GM12878 (cell line): ENCODE measurements around the gene ALAS1.

Experiments
- CREM ChIP-seq: IDR thresholded peaks from 2 replicates; pipeline ENCODE4 v1.6.1; 2014; ENCODE audit warnings: antibody characterized with exemption, low read depth
- MTA3 ChIP-seq: IDR thresholded peaks from 2 replicates; pipeline ENCODE4 v1.6.1; 2012; ENCODE audit warnings: low read length, inconsistent platforms, borderline replicate concordance
- POLR2A ChIP-seq: IDR thresholded peaks from 2 replicates; pipeline ENCODE4 v1.6.1; 2011; ENCODE audit warnings: low read depth, mild to moderate bottlenecking, low read length
- RAD51 ChIP-seq: fragments of 450-650 bp; IDR thresholded peaks from 2 replicates; pipeline ENCODE4 v1.6.1; 2016; ENCODE audit warnings: moderate library complexity, mild to moderate bottlenecking, inconsistent platforms
- TARDBP ChIP-seq: IDR thresholded peaks from 2 replicates; pipeline ENCODE4 v1.6.1; 2016; ENCODE audit warnings: borderline replicate concordance
- TCF12 ChIP-seq: IDR thresholded peaks from 2 replicates; pipeline ENCODE4 v1.6.1; 2011; ENCODE audit warnings: low read depth, mild to moderate bottlenecking, low read length
- TF ChIP-seq, protein P1 (sequence below): IDR thresholded peaks from 2 replicates; pipeline ENCODE4 v1.6.1; 2012; ENCODE audit warnings: improper control_type of control experiment, low read depth, low read length; ENCODE audit not compliant: insufficient replicate concordance

DNA sequence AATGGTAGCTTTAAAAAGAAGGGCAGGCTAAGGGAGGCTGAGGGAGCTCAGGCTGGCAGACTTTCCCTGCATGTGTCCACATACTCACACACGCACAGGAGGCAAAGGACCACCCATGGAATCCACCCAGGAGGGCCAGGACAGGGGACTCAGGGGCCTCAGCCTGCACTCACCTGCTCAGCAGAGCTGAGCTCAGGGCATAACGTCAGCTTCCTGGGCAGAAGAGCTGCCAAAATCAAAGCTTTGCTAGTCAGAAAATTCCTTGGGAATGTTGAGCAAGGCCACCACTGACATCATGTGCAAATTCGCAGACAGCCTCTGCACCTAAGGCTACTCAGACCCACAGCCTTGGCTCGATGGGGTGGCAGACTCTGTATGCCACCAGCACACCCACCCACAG lies 16.4 kb upstream of the ALAS1 start:
- TF ChIP-seq POLR2A, result no peak
- no peak for TF ChIP-seq RAD51
- TF ChIP-seq, protein P1, sequence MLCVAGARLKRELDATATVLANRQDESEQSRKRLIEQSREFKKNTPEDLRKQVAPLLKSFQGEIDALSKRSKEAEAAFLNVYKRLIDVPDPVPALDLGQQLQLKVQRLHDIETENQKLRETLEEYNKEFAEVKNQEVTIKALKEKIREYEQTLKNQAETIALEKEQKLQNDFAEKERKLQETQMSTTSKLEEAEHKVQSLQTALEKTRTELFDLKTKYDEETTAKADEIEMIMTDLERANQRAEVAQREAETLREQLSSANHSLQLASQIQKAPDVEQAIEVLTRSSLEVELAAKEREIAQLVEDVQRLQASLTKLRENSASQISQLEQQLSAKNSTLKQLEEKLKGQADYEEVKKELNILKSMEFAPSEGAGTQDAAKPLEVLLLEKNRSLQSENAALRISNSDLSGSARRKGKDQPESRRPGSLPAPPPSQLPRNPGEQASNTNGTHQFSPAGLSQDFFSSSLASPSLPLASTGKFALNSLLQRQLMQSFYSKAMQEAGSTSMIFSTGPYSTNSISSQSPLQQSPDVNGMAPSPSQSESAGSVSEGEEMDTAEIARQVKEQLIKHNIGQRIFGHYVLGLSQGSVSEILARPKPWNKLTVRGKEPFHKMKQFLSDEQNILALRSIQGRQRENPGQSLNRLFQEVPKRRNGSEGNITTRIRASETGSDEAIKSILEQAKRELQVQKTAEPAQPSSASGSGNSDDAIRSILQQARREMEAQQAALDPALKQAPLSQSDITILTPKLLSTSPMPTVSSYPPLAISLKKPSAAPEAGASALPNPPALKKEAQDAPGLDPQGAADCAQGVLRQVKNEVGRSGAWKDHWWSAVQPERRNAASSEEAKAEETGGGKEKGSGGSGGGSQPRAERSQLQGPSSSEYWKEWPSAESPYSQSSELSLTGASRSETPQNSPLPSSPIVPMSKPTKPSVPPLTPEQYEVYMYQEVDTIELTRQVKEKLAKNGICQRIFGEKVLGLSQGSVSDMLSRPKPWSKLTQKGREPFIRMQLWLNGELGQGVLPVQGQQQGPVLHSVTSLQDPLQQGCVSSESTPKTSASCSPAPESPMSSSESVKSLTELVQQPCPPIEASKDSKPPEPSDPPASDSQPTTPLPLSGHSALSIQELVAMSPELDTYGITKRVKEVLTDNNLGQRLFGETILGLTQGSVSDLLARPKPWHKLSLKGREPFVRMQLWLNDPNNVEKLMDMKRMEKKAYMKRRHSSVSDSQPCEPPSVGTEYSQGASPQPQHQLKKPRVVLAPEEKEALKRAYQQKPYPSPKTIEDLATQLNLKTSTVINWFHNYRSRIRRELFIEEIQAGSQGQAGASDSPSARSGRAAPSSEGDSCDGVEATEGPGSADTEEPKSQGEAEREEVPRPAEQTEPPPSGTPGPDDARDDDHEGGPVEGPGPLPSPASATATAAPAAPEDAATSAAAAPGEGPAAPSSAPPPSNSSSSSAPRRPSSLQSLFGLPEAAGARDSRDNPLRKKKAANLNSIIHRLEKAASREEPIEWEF, result no peak
- no peak for TF ChIP-seq TARDBP
- TF ChIP-seq MTA3, result no peak
- TF ChIP-seq TCF12, result no peak
- no peak for TF ChIP-seq CREM
